Measurements from ENCODE around the gene SEMA7A.

GRCh38 chr15:74432968-74433591 lies 678 bp downstream of the SEMA7A start:
- TF ChIP-seq, protein P1, sequence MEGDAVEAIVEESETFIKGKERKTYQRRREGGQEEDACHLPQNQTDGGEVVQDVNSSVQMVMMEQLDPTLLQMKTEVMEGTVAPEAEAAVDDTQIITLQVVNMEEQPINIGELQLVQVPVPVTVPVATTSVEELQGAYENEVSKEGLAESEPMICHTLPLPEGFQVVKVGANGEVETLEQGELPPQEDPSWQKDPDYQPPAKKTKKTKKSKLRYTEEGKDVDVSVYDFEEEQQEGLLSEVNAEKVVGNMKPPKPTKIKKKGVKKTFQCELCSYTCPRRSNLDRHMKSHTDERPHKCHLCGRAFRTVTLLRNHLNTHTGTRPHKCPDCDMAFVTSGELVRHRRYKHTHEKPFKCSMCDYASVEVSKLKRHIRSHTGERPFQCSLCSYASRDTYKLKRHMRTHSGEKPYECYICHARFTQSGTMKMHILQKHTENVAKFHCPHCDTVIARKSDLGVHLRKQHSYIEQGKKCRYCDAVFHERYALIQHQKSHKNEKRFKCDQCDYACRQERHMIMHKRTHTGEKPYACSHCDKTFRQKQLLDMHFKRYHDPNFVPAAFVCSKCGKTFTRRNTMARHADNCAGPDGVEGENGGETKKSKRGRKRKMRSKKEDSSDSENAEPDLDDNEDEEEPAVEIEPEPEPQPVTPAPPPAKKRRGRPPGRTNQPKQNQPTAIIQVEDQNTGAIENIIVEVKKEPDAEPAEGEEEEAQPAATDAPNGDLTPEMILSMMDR (IDR thresholded peaks at IDR 0.05): no peak
- no peak for TF ChIP-seq POLR2A (IDR thresholded peaks at IDR 0.05)

Measured in transverse colon (tissue), 3 donors.